ENCODE results near the gene GUCA1A.

- TF ChIP-seq, protein P1, sequence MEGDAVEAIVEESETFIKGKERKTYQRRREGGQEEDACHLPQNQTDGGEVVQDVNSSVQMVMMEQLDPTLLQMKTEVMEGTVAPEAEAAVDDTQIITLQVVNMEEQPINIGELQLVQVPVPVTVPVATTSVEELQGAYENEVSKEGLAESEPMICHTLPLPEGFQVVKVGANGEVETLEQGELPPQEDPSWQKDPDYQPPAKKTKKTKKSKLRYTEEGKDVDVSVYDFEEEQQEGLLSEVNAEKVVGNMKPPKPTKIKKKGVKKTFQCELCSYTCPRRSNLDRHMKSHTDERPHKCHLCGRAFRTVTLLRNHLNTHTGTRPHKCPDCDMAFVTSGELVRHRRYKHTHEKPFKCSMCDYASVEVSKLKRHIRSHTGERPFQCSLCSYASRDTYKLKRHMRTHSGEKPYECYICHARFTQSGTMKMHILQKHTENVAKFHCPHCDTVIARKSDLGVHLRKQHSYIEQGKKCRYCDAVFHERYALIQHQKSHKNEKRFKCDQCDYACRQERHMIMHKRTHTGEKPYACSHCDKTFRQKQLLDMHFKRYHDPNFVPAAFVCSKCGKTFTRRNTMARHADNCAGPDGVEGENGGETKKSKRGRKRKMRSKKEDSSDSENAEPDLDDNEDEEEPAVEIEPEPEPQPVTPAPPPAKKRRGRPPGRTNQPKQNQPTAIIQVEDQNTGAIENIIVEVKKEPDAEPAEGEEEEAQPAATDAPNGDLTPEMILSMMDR (IDR thresholded peaks at IDR 0.05), result no peak
- no peak for TF ChIP-seq ZFX (IDR thresholded peaks at IDR 0.05; ENCODE audit: borderline replicate concordance)
Observed at GRCh38 chr6:42225419-42225818, 52.3 kb downstream of the GUCA1A start.
